Measurements from ENCODE around the gene ACTN4. TPM values are rescaled to one million over a fixed set of nuclear protein-coding genes. Genes with fewer than 3 reads are reported as not detected.
A peak's percentile ranks its signal among the peaks of the same experiment; 100 is the strongest.

The ACTN4 gene
- total and polyA plus RNA-seq, 12 donors, result 148 to 773 (median 558) TPM

DNA sequence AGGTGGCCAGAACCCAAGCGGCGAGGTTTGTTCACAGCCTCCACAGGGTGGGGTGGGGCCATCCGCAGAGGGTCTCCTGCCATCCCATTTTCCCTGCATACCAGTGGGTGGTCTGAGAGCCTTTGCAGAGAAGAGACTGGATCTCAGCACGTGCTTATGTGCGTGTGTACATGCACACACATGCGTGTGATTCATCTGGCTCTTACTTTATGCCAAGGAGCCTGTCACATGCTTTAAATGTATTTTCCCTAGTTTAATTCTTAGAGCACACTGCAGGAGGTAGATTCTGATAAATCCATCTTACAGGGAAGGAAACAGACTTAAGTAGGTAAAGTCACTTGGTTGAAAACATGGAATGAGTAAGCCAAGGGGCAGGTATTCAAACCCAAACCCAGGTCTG, 49.7 kb downstream of the ACTN4 start:
- WGBS, 4 donors, result 77 to 84% (median 80%) methylated on average over 4 to 6 of the region's 6 CpGs
- no peak overlapping the region for H3K4me3 ChIP-seq
- H3K27ac ChIP-seq, result peak overlapping the region in 3 of 5 donors; percentile 30 to 93 (median 88)
- intact Hi-C loops (cut with DNase I), result no loop called here
- H3K27me3 ChIP-seq, result no peaks in the 10 kb centered on the region
- peak in 1 of 7 donors; percentile 28 for DNase-seq
- no peaks in the 10 kb centered on the region for H3K9me3 ChIP-seq (replicated peaks in 1 of 3)
- peaks cover 55 to 100% of the 10 kb centered on the region in 2 donors for H3K4me1 ChIP-seq (replicated peaks in 1 of 2)
- TF ChIP-seq POLR2A (IDR thresholded peaks at IDR 0.05) (no peak), CTCF (IDR thresholded peaks at IDR 0.05) (no peak)
- H3K36me3 ChIP-seq (replicated peaks in 1 of 2), result peaks cover 0 to 17% of the 10 kb centered on the region in 2 donors

DNA sequence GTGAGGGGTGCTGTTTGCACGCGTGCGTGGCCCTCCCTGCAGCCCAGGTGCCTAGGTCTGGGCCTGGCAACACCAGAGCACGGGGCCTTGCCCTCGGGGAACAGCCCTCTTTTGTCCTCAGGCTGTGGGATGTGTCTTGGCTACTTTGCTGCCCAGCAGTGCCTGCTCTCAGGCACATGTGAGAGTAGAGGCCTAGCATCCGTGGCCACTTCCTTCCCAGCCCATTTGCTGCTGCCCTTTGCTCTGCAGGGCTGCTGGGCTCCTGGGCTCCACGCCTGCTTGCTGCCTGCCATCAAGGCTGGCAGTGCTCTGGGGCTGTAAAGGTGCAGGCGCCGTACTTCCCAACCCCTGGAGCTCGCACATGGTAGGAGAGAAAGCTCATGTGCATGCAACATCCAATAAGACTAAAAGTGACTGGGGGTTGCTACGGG, 50.2 kb downstream of the ACTN4 start:
- WGBS, 4 donors, result 71 to 90% (median 81%) methylated on average over 5 to 11 of the region's 11 CpGs
- Histone ChIP-seq H3K4me1 (replicated peaks in 1 of 2) (peaks cover 56 to 100% of the 10 kb centered on the region in 2 donors), H3K36me3 (replicated peaks in 1 of 2) (peaks cover 0 to 20% of the 10 kb centered on the region in 2 donors), H3K27ac (peak overlapping the region in 3 of 5 donors; percentile 30 to 93 (median 88)), H3K27me3 (no peaks in the 10 kb centered on the region), H3K9me3 (replicated peaks in 1 of 3) (no peaks in the 10 kb centered on the region), H3K4me3 (no peak overlapping the region)
- no peak for DNase-seq
- TF ChIP-seq CTCF (IDR thresholded peaks at IDR 0.05) (no peak), POLR2A (IDR thresholded peaks at IDR 0.05) (no peak)
- intact Hi-C loops (cut with DNase I), result no loop called here

DNA sequence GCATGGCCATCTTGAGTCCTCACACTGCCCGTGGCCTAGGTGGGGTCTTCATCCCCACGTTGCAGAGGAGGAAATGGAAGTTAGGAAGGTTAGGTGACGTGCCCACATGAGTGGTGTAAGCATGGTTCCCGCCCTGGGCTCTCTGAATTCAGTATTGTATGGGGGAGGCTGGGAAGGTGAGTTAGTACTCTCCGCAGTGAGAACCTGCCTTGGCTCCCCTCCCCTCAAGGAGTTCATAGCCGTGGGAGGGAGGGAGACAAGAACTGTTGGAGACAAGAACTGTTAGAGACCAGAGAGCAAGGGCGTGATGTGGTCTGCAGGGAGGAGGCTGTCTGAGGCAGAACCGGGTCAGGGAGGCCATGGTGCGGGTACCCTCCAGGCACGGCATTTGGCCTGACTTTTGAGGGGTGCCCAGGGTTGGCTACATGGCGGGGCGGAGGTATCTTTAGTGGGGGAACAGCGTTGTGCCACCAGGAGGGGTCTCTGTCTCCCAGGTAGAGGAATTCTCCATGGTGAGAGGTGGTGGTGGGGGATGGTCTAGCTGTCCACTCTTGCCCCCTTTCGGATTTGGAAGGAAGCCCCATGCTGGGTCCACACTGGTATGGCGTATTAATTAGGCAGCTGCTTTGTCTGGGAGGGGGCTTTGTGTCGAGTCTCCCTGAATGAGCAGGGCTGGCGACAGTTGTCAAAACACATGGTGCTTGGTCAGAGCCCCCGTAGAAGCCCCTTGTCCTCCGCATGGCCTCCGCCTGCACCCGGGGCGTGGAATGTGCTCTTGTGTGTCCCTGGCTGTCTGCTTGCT, 51.0 kb downstream of the ACTN4 start:
- DNase-seq, result no peak
- Histone ChIP-seq H3K4me3 (no peak overlapping the region), H3K9me3 (replicated peaks in 1 of 3) (no peaks in the 10 kb centered on the region), H3K27ac (peak overlapping the region in 4 of 5 donors; percentile 24 to 93 (median 62)), H3K27me3 (no peaks in the 10 kb centered on the region), H3K36me3 (replicated peaks in 1 of 2) (peaks cover 0 to 28% of the 10 kb centered on the region in 2 donors), H3K4me1 (replicated peaks in 1 of 2) (peaks cover 50 to 93% of the 10 kb centered on the region in 2 donors)
- no peak for TF ChIP-seq POLR2A (IDR thresholded peaks at IDR 0.05)
- no peak for TF ChIP-seq CTCF (IDR thresholded peaks at IDR 0.05)
- 80 to 87% (median 82%) methylated on average over 14 to 22 of the region's 22 CpGs for WGBS, 4 donors
- intact Hi-C loops (cut with DNase I), result no loop called here

GRCh38 chr19:38699027-38699346, 51.5 kb downstream of the ACTN4 start:
- Histone ChIP-seq H3K9me3 (replicated peaks in 1 of 3) (no peaks in the 10 kb centered on the region), H3K4me1 (replicated peaks in 1 of 2) (peaks cover 45 to 87% of the 10 kb centered on the region in 2 donors), H3K27ac (peak overlapping the region in 4 of 5 donors; percentile 24 to 93 (median 82)), H3K27me3 (no peaks in the 10 kb centered on the region), H3K4me3 (no peak overlapping the region), H3K36me3 (replicated peaks in 1 of 2) (peaks cover 0 to 34% of the 10 kb centered on the region in 2 donors)
- 74 to 95% (median 80%) methylated on average over 4 to 7 of the region's 7 CpGs for WGBS, 4 donors
- intact Hi-C loops (cut with DNase I), result no loop called here
- DNase-seq, result no peak
- TF ChIP-seq CTCF (IDR thresholded peaks at IDR 0.05) (no peak), POLR2A (IDR thresholded peaks at IDR 0.05) (no peak)
